H9 (cell line): ENCODE measurements around the gene AREG. TPM values are rescaled to one million over a fixed set of nuclear protein-coding genes. Genes with fewer than 3 reads are reported as not detected.

Experiments used
- DNase-seq: peaks from one replicate; pipeline ENCODE4 v3.0.0-alpha.2; 2017
- H2AFZ ChIP-seq: one replicate; pipeline ENCODE4 v1.6.1; 2013; ENCODE audit warnings: mild to moderate bottlenecking, low read length, control low read depth, moderate library complexity
- H2AK5ac ChIP-seq: 2 replicates; pipeline ENCODE4 v1.6.1; 2013; ENCODE audit warnings: low read length, control low read depth, mixed read lengths; ENCODE audit not compliant: insufficient read length
- H2BK120ac ChIP-seq: one replicate; pipeline ENCODE4 v1.6.1; 2013; ENCODE audit warnings: low read depth, mild to moderate bottlenecking, low read length, control low read depth, inconsistent platforms; ENCODE audit not compliant: poor library complexity, severe bottlenecking
- H2BK12ac ChIP-seq: 2 replicates; pipeline ENCODE4 v1.6.1; 2013; ENCODE audit warnings: low read length, control low read depth, mixed read lengths, low read depth; ENCODE audit not compliant: insufficient read length
- H2BK15ac ChIP-seq: 2 replicates; pipeline ENCODE4 v1.6.1; 2013; ENCODE audit warnings: low read depth, low read length, control low read depth
- H2BK20ac ChIP-seq: one replicate; pipeline ENCODE4 v1.6.1; 2013; ENCODE audit warnings: low read depth, mild to moderate bottlenecking, low read length, control low read depth, inconsistent platforms; ENCODE audit not compliant: poor library complexity, severe bottlenecking
- H2BK5ac ChIP-seq: 2 replicates; pipeline ENCODE4 v1.6.1; 2013; ENCODE audit warnings: low read length, control low read depth, mixed read lengths; ENCODE audit not compliant: insufficient read length
- H3K14ac ChIP-seq: 2 replicates; pipeline ENCODE4 v1.6.1; 2013; ENCODE audit warnings: low read length, control low read depth; ENCODE audit not compliant: insufficient read depth
- H3K18ac ChIP-seq: 2 replicates; pipeline ENCODE4 v1.6.1; 2013; ENCODE audit warnings: low read depth, mild to moderate bottlenecking, mixed read lengths, low read length, control low read depth; ENCODE audit not compliant: insufficient read length
- H3K23ac ChIP-seq: 2 replicates; pipeline ENCODE4 v1.6.1; 2013; ENCODE audit warnings: low read length, control low read depth, mixed read lengths, low read depth; ENCODE audit not compliant: insufficient read length
- H3K23me2 ChIP-seq: 2 replicates; pipeline ENCODE4 v1.6.1; 2013; ENCODE audit warnings: low read depth, mild to moderate bottlenecking, mixed read lengths, low read length, control low read depth; ENCODE audit not compliant: insufficient read length, poor library complexity, severe bottlenecking
- H3K27ac ChIP-seq: 2 replicates; pipeline ENCODE4 v1.5.1; 2013; ENCODE audit warnings: low read length, control low read depth, mixed read lengths, low read depth; ENCODE audit not compliant: insufficient read length
- H3K27me3 ChIP-seq: 2 replicates; pipeline ENCODE4 v1.6.1; 2013; ENCODE audit warnings: low read length, control low read depth, inconsistent platforms; ENCODE audit not compliant: insufficient read depth
- H3K4ac ChIP-seq: 2 replicates; pipeline ENCODE4 v1.6.1; 2013; ENCODE audit warnings: low read depth, mild to moderate bottlenecking, control low read depth, inconsistent platforms, low read length, moderate library complexity
- H3K4me1 ChIP-seq: 2 replicates; pipeline ENCODE4 v1.6.1; 2013; ENCODE audit warnings: low read length, control low read depth, inconsistent platforms; ENCODE audit not compliant: insufficient read depth
- H3K4me2 ChIP-seq: 2 replicates; pipeline ENCODE4 v1.6.1; 2013; ENCODE audit warnings: low read length, control low read depth, mixed read lengths; ENCODE audit not compliant: insufficient read length, insufficient read depth
- H3K56ac ChIP-seq: 2 replicates; pipeline ENCODE4 v1.6.1; 2013; ENCODE audit warnings: low read depth, mild to moderate bottlenecking, mixed read lengths, low read length, control low read depth; ENCODE audit not compliant: insufficient read length
- H3K79me1 ChIP-seq: 2 replicates; pipeline ENCODE4 v1.6.1; 2013; ENCODE audit warnings: low read depth, mild to moderate bottlenecking, moderate library complexity, low read length, control low read depth, inconsistent platforms; ENCODE audit not compliant: insufficient read depth, poor library complexity, severe bottlenecking
- H3K79me2 ChIP-seq: 2 replicates; pipeline ENCODE4 v1.6.1; 2013; ENCODE audit warnings: low read length, control low read depth, inconsistent platforms; ENCODE audit not compliant: insufficient read depth
- H3K9ac ChIP-seq: 2 replicates; pipeline ENCODE4 v1.6.1; 2013; ENCODE audit warnings: low read length, control low read depth, mixed read lengths; ENCODE audit not compliant: insufficient read length; ENCODE audit errors: extremely low read depth
- H3K9me3 ChIP-seq: one replicate; pipeline ENCODE4 v1.6.1; 2013; ENCODE audit warnings: low read depth, low read length, inconsistent platforms; ENCODE audit not compliant: control insufficient read depth
- H3T11ph ChIP-seq: one replicate; pipeline ENCODE4 v1.6.1; 2013; ENCODE audit warnings: mild to moderate bottlenecking, low read length, control low read depth, inconsistent platforms
- H4K20me1 ChIP-seq: one replicate; pipeline ENCODE4 v1.6.1; 2013; ENCODE audit not compliant: control insufficient read depth, insufficient read length, insufficient read depth
- H4K5ac ChIP-seq: 2 replicates; pipeline ENCODE4 v1.6.1; 2013; ENCODE audit warnings: low read depth, mild to moderate bottlenecking, mixed read lengths, low read length, control low read depth; ENCODE audit not compliant: insufficient read length
- H4K8ac ChIP-seq: replicated peaks from 2 replicates; pipeline ENCODE4 v1.6.1; 2013; ENCODE audit warnings: low read length, control low read depth, mixed read lengths, low read depth; ENCODE audit not compliant: insufficient read length
- H4K91ac ChIP-seq: 2 replicates; pipeline ENCODE4 v1.6.1; 2013; ENCODE audit warnings: low read depth, mild to moderate bottlenecking, moderate library complexity, mixed read lengths, low read length, control low read depth; ENCODE audit not compliant: insufficient read length
- H3K27ac Mint-ChIP-seq, 3 experiments: 2 replicates in 2 of 3; 3 replicates in 1 of 3; pipeline ENCODE4 v1.8.0; 2020 to 2021; ENCODE audit warnings: mixed read lengths in 3 of 3, mild to moderate bottlenecking in 1 of 3, moderate library complexity in 1 of 3
- H3K27me3 Mint-ChIP-seq: 2 replicates; pipeline ENCODE4 v1.8.0; 2021; ENCODE audit warnings: low read depth, mild to moderate bottlenecking, moderate library complexity, mixed read lengths
- H3K36me3 Mint-ChIP-seq, 3 experiments: 2 replicates in 2 of 3; 3 replicates in 1 of 3; pipeline ENCODE4 v1.8.0; 2020 to 2021; ENCODE audit warnings: low read depth in 3 of 3, mixed read lengths in 3 of 3; ENCODE audit not compliant: insufficient read depth in 1 of 3
- H3K4me1 Mint-ChIP-seq, 2 experiments: 2 replicates each; pipeline ENCODE4 v1.8.0; 2020; ENCODE audit warnings: mixed read lengths in 2 of 2
- H3K4me3 Mint-ChIP-seq, 2 experiments: 2 replicates in 1 of 2; 3 replicates in 1 of 2; pipeline ENCODE4 v1.8.0; 2020 to 2021; ENCODE audit warnings: mild to moderate bottlenecking in 2 of 2, mixed read lengths in 2 of 2, moderate library complexity in 1 of 2
- H3K9me3 Mint-ChIP-seq, 2 experiments: 2 replicates in 1 of 2; 3 replicates in 1 of 2; pipeline ENCODE4 v1.8.0; 2020; ENCODE audit warnings: mild to moderate bottlenecking in 2 of 2, mixed read lengths in 2 of 2, moderate library complexity in 1 of 2
- CTCF ChIP-seq: fragments of 200-600 bp; sonication (generic); conservative IDR thresholded peaks from 3 replicates; pipeline ENCODE4 v1.8.0; 2021; ENCODE audit warnings: antibody characterized with exemption, mild to moderate bottlenecking
- WGBS: extraction: QIAGEN DNeasy Blood & Tissue Kit; methylation state at CpG from one replicate; pipeline ENCODE4 v1.1.7; 2013; ENCODE audit warnings: missing lambda C conversion rate, low lambda C conversion rate, mixed read lengths; ENCODE audit not compliant: insufficient read length; ENCODE audit errors: extremely low coverage; 5-methylcytosine and 5-hydroxymethylcytosine counted together
- total RNA-seq: library from RNA; stranded (reverse); gene quantifications from 2 replicates; pipeline ENCODE4 v1.2.1, GENCODE V29; 2021

Gene AREG
- total RNA-seq, 1 experiment from 2014 or later, result 0.28 TPM

DNA sequence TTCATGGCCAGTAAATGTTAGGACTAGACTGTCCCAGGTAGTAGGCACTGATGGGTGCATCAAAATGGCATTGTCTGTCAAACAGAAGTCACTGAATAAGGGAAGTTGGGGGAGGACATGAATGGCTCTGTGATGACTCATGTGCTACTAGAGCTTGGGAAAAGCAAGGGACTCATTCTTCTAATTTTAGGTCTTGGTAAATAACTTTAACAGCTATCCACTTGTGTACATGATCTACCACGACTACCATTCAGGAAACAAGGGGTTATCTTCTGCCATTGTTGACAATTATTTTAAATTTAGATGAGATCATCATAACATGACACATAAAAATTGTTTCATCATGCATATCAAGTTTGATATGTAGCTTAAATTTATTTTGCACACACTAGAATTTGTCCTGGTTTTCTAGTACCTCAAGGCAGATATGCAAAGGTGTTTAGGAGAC lies 6.3 kb downstream of the AREG start:
- no peak overlapping the region for H2AK5ac ChIP-seq
- no peaks in the 10 kb centered on the region for H3K79me2 ChIP-seq
- H3K4me1 Mint-ChIP-seq, result peaks cover 9 to 14% of the 10 kb centered on the region in 2 experiments
- H3K4me1 ChIP-seq, result peaks cover 2% of the 10 kb centered on the region; the same call in 1 of the 2 replicates
- H2BK120ac ChIP-seq, result no peak overlapping the region
- no peak overlapping the region for H3K23ac ChIP-seq
- no peak overlapping the region for H2BK20ac ChIP-seq
- H3K4me2 ChIP-seq, result no peak overlapping the region
- H3K27ac Mint-ChIP-seq, result no peak overlapping the region; a peak in 1 of 7 replicates
- H2BK5ac ChIP-seq, result no peak overlapping the region
- H3K27ac ChIP-seq, result no peak overlapping the region
- H3K18ac ChIP-seq, result no peak overlapping the region
- no peak overlapping the region for H2BK15ac ChIP-seq
- no peaks in the 10 kb centered on the region for H3K9me3 ChIP-seq
- H3K36me3 Mint-ChIP-seq, result no peaks in the 10 kb centered on the region
- H2AFZ ChIP-seq, result no peak overlapping the region
- H3K27me3 ChIP-seq, result no peaks in the 10 kb centered on the region
- H4K20me1 ChIP-seq, result no peaks in the 10 kb centered on the region
- no peaks in the 10 kb centered on the region; a peak in 1 of 5 replicates for H3K9me3 Mint-ChIP-seq
- no peak overlapping the region for H3T11ph ChIP-seq
- DNase-seq, result no peak
- H3K23me2 ChIP-seq, result no peaks in the 10 kb centered on the region
- no peak overlapping the region for H4K8ac ChIP-seq
- TF ChIP-seq CTCF, result no peak
- no peak overlapping the region for H3K9ac ChIP-seq
- no peak overlapping the region for H3K4me3 Mint-ChIP-seq
- H3K79me1 ChIP-seq, result no peaks in the 10 kb centered on the region
- H3K27me3 Mint-ChIP-seq, result peaks cover 13% of the 10 kb centered on the region
- H2BK12ac ChIP-seq, result no peak overlapping the region
- H4K91ac ChIP-seq, result no peak overlapping the region
- H3K4ac ChIP-seq, result no peak overlapping the region
- no CpG with 5 or more reads among the region's 1 CpG for WGBS
- no peak overlapping the region for H4K5ac ChIP-seq
- H3K56ac ChIP-seq, result no peak overlapping the region
- no peak overlapping the region for H3K14ac ChIP-seq
